HTR-8/SVneo (cell line): ENCODE measurements around the gene ZC3H8.
A peak's percentile ranks its signal among the peaks of the same experiment; 100 is the strongest.
"Not testable (repeated sequence)": the region's sequence is repeated elsewhere in the genome, so short reads cannot be mapped to it uniquely, and the experiment has no call there.

Source experiments
- DNase-seq: peaks from one replicate; pipeline ENCODE4 v3.0.0; 2011; ENCODE audit warnings: low spot score, mixed read lengths; ENCODE audit not compliant: insufficient read length
- FAIRE-seq: peaks from 2 replicates; lab custom pipeline; 2011; peaks lifted over from hg19 to GRCh38; lab: Jason Lieb, UNC

ZC3H8 gene

GRCh38 chr2:112254466-112255240 is at the start of gene ZC3H8:
Gene ZC3H8 (minus strand): TSS chr2:112255042. CDS start chr2:112254981, 61 bp downstream.
- FAIRE-seq, result peak; percentile 79
- DNase-seq, result peak; percentile 99

- DNase-seq (no peak), FAIRE-seq (no peak)
Observed at GRCh38 chr2:112304298-112304941, 49.6 kb upstream of the ZC3H8 start.

GRCh38 chr2:112301973-112302372 is 47.1 kb upstream of the ZC3H8 start:
- DNase-seq (no peak), FAIRE-seq (no peak)

GRCh38 chr2:112301171-112301584 is 46.3 kb upstream of the ZC3H8 start:
- DNase-seq (no peak), FAIRE-seq (peak; percentile 46)

- DNase-seq (no peak), FAIRE-seq (no peak)
Observed at GRCh38 chr2:112296407-112296806, 41.6 kb upstream of the ZC3H8 start.

- no peak for FAIRE-seq
Observed at GRCh38 chr2:112295407-112296078, 40.7 kb upstream of the ZC3H8 start.

GRCh38 chr2:112293636-112294401 is 39.0 kb upstream of the ZC3H8 start:
- DNase-seq (no peak), FAIRE-seq (no peak)

More at GRCh38 chr2:112295407-112296078, 40.7 kb upstream of the ZC3H8 start:
- no peak for DNase-seq

DNA sequence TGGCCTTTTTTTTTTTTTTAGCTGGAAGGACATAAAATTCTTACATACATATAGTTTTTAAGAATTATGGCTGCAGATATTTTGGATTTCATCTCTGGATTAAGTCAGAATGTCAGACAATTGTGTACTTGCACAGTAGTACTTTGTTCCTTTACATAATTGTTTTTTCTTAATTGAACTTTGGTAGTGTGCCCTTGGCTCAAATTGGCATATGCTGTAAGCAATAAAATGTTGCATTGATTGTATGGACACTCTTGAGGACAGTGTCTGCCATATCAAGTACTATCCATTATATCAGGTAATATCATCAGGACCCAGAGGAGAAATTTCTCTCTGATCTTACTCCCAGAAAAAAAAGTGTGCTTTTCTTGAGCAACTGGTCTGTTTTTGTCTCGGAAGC is 35.8 kb upstream of the ZC3H8 start:
- FAIRE-seq, result no peak
- no peak for DNase-seq

DNA sequence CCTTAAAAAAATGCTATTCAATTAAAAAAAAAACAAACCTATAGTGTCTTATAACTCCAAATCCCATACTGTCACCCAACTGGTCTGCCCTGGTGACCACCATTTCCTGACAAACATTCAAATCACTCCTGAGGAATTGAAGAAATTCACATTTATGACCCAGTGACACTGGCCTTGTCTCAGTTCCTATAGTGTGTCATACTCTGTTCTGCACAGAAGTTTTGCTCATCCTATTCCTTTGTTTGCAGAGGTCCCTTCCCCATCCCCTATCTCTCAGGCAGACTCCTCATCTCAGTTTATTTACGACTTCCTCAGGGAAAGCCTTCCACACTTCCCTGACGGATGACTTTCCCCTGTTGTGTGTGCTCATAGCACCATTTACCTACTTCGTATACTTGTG is 35.2 kb upstream of the ZC3H8 start:
- FAIRE-seq (no peak), DNase-seq (no peak)

- FAIRE-seq, DNase-seq: not testable (repeated sequence)
Observed at GRCh38 chr2:112283535-112283934, 28.7 kb upstream of the ZC3H8 start.

- not testable (repeated sequence) for FAIRE-seq, DNase-seq
Observed at GRCh38 chr2:112282066-112282465, 27.2 kb upstream of the ZC3H8 start.

DNA sequence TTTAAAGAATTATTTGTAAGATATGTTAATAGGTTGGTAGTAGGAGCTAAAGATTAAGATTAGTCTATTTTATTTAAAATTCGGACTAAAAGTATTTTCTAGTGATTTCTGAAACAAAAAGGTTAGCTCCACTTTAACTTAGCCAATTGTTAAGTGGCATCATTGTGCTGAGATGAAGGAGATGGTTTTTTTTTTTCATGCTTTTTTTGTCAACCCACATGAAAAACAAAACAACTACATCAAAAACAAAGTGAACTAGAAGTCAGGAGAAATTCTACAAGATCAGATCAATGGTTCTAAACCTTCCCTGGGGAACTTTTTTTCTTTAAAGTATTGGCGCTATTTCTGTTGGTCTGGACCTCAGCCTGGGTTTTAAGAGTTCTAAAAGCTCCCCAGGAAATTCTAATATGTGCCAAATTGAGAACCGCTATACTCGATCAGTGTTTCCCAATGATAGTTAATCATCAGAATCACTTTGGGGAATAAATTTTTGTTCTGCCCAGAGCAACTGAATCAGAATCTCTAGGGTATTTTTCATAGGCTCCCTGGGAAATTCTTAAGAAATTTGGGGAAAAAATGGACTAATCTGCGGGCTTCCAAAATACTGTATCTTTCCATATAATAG is 22.9 kb upstream of the ZC3H8 start:
- FAIRE-seq, result no peak
- DNase-seq, result no peak

DNA sequence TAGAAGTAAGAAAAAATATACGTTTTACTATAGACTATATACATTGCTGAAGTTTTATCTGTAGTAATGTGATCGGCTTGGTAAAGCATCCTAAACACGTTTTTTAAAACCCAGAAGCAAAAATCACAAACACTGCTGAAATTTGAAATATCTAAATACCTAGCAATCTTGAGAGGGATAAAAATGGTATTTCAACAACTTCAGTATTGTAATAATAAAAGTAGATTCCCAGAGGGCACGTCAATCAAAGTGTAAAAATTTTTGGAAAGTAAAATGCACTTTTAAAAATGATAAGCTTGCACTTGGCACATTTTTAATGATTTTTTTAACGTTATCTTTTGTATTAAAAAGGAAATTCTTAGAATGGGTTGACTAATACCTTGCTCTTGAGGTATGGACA is 22.1 kb upstream of the ZC3H8 start:
- FAIRE-seq, result no peak
- DNase-seq, result no peak

DNA sequence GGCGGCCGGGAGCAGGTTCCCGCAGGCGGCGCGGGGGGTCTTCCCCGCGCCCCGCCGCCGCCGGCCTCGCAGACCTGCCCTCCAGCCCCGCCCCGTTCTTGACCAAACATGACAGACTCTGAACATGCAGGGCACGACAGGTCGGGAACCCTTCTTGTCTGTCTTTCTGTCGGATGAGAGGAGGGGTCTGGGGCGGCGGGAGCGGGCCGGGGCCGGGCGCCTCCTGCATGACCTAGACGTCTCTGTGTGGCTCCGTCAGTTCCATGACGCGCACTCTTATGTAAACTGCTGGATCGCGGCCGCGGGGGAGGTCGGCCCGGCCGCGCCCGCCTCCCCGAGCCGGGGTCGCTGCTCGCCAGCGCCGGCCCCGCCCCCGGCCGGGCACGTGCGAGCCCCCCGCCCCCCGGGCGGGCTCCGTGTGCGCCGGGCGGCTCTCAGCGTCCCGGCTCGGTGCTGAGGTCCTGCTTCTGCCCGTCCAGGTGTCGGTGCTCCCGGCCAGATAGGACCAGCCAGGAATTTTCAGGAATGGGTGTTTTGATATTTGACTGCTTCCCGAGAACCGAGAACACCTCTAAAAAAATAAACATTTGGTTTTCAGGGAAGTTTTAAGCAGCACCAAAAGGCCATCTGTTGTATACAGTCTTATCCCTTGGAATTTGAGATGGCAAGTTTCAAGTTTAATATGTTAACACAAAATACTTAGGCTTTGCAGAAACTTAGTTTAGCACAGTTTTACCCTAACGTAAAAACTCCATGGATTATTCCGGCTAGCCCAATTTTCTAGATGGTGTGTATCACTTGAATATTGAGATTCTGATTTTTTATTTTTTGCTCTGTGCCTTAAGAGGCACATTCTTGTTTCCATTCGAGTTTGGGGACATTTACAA is 21.3 kb upstream of the ZC3H8 start:
- peak; percentile 67 for DNase-seq
- peak; percentile 55 for FAIRE-seq

GRCh38 chr2:112275311-112275886 is 20.6 kb upstream of the ZC3H8 start, which contains the start of gene ZC3H6:
Gene ZC3H6 (plus strand): TSS chr2:112275597. CDS start chr2:112275995, 398 bp downstream.
- DNase-seq, result peak; percentile 86
- peak; percentile 95 for FAIRE-seq

DNA sequence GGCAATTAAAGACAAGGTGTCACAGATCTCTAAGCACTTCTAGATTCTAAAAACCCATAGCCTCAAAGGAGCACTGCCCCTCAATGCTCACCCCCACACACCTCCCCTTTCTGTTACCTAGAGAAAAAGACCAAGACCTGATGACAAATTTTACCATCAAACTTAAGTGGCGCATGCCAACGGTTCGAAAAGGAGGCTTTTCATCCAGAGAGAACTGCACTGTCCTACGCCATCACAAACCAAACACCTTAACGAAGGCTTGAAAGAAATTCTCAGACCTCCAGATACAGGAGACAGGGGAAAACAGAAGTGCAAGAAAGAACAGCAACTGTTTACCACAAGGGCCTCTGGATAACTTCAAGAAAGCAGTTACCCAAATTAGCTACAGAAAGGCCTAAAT is 18.5 kb upstream of the ZC3H8 start:
- DNase-seq (no peak), FAIRE-seq (no peak)

- no peak for FAIRE-seq
Observed at GRCh38 chr2:112272669-112273068, 17.8 kb upstream of the ZC3H8 start.

GRCh38 chr2:112268547-112268946 is 13.7 kb upstream of the ZC3H8 start:
- DNase-seq (no peak), FAIRE-seq (no peak)

More at GRCh38 chr2:112272669-112273068, 17.8 kb upstream of the ZC3H8 start:
- no peak for DNase-seq
